PC-9 (cell line): ENCODE data around the gene UGT1A10.
A peak's percentile ranks its signal among the peaks of the same experiment; 100 is the strongest.

ENCODE experiments used
- CTCF ChIP-seq: fragments of 200-600 bp; sonication (generic); conservative IDR thresholded peaks from 2 replicates; pipeline ENCODE4 v1.6.1; 2017; ENCODE audit warnings: mixed run types, antibody characterized with exemption, mild to moderate bottlenecking, moderate library complexity
- EZH2 ChIP-seq: fragments of 200-600 bp; sonication (generic); IDR thresholded peaks from 2 replicates; pipeline ENCODE4 v1.8.0; 2017; ENCODE audit warnings: antibody characterized with exemption, low read depth

- peak; percentile 96 for TF ChIP-seq CTCF
- TF ChIP-seq EZH2: no peak
These were observed 75.2 kb downstream of the UGT1A10 start for GRCh38 chr2:233711312-233712008.
